ENCODE results near the gene FGF3.

- TF ChIP-seq CTCF (IDR thresholded peaks at IDR 0.05 in 8 of 11, conservative IDR thresholded peaks at IDR 0.05 in 3 of 11) (no peak), POLR2AphosphoS5 (IDR thresholded peaks at IDR 0.05) (no peak)
Observed at GRCh38 chr11:69861901-69862300, 42.7 kb upstream of the FGF3 start.

All from spleen (tissue), 7 donors.